DMS114 treated with DMSO at 0.1 percent for 48 hours (cell line): ENCODE results near the gene TEDC2.
A peak's percentile ranks its signal among the peaks of the same experiment; 100 is the strongest.
"Not testable (repeated sequence)": the region's sequence is repeated elsewhere in the genome, so short reads cannot be mapped to it uniquely, and the experiment has no call there.

Source experiments
- DNase-seq: peaks from one replicate; lab custom pipeline; 2025; ENCODE audit not compliant: unreplicated experiment; lab: John Stamatoyannopoulos, UW

The TEDC2 gene

GRCh38 chr16:2459647-2460390, at the start of gene TEDC2:
TSS of gene TEDC2 (plus strand) at chr16:2460109. CDS start at chr16:2460145, 36 bp downstream.
- DNase-seq: peak; percentile 90

GRCh38 chr16:2415085-2415484, 44.8 kb upstream of the TEDC2 start:
- no peak for DNase-seq

- no peak for DNase-seq
Observed at GRCh38 chr16:2420035-2420434, 39.9 kb upstream of the TEDC2 start.

GRCh38 chr16:2422123-2422867, 37.6 kb upstream of the TEDC2 start:
- no peak for DNase-seq

GRCh38 chr16:2424061-2425007, 35.6 kb upstream of the TEDC2 start:
- DNase-seq: no peak

GRCh38 chr16:2425008-2425518, 34.8 kb upstream of the TEDC2 start:
- DNase-seq: no peak

- DNase-seq: no peak
Observed at GRCh38 chr16:2425825-2426430, 34.0 kb upstream of the TEDC2 start.

- DNase-seq: no peak
Observed at GRCh38 chr16:2426941-2427361, 33.0 kb upstream of the TEDC2 start.

GRCh38 chr16:2427526-2427925, 32.4 kb upstream of the TEDC2 start:
- DNase-seq: no peak

GRCh38 chr16:2428051-2428783, 31.7 kb upstream of the TEDC2 start:
- no peak for DNase-seq

GRCh38 chr16:2428784-2429033, 31.2 kb upstream of the TEDC2 start:
- DNase-seq: no peak

- peak; percentile 80 for DNase-seq
Observed at GRCh38 chr16:2429034-2429770, 30.7 kb upstream of the TEDC2 start, which contains the start of gene CCNF. TSS of gene CCNF (plus strand) at chr16:2429447. CDS start at chr16:2429482, 35 bp downstream.

GRCh38 chr16:2429771-2430663, 29.9 kb upstream of the TEDC2 start:
- no peak for DNase-seq

GRCh38 chr16:2432286-2432685, 27.6 kb upstream of the TEDC2 start:
- DNase-seq: no peak

- no peak for DNase-seq
Observed at GRCh38 chr16:2432801-2433505, 27.0 kb upstream of the TEDC2 start.

- not testable (repeated sequence) for DNase-seq
Observed at GRCh38 chr16:2435236-2435635, 24.7 kb upstream of the TEDC2 start.

- DNase-seq: no peak
Observed at GRCh38 chr16:2436110-2436509, 23.8 kb upstream of the TEDC2 start.
